ENCODE measurements around the gene C3orf22.

C3orf22 gene

DNA sequence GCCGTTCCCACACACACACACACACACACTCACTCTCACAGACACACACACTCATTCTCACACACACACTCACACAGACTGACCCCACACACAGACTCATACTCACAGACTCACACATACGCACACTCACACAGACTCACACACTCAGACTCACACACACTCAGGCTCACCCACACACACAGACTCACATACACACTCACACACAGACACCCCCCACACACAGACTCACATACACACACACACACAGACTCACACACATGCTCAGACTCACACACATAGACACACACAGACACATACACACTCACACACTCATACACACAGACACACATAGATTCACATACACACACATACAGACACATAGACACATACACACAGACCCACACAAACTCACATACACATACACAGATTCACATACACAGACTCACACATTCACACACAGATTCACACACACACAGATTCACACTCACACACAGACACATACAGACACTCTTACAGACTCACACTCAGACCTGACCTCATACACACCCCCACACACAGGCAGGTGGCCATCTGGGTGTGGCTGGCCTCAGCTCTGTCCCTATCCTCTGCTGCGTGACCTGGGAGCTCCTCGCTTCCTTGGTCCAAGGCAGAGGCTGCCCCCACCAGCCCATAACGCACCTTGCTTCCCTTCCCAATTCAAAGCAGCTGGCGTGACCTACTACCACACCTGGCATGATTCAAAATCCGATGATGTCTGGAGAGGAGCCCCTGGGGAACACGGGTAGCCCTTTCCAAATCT lies 1.9 kb downstream of the C3orf22 start:
- TF ChIP-seq, protein P1, sequence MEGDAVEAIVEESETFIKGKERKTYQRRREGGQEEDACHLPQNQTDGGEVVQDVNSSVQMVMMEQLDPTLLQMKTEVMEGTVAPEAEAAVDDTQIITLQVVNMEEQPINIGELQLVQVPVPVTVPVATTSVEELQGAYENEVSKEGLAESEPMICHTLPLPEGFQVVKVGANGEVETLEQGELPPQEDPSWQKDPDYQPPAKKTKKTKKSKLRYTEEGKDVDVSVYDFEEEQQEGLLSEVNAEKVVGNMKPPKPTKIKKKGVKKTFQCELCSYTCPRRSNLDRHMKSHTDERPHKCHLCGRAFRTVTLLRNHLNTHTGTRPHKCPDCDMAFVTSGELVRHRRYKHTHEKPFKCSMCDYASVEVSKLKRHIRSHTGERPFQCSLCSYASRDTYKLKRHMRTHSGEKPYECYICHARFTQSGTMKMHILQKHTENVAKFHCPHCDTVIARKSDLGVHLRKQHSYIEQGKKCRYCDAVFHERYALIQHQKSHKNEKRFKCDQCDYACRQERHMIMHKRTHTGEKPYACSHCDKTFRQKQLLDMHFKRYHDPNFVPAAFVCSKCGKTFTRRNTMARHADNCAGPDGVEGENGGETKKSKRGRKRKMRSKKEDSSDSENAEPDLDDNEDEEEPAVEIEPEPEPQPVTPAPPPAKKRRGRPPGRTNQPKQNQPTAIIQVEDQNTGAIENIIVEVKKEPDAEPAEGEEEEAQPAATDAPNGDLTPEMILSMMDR (conservative IDR thresholded peaks at IDR 0.05): no peak
- no peak for TF ChIP-seq ZFX (IDR thresholded peaks at IDR 0.05)

DNA sequence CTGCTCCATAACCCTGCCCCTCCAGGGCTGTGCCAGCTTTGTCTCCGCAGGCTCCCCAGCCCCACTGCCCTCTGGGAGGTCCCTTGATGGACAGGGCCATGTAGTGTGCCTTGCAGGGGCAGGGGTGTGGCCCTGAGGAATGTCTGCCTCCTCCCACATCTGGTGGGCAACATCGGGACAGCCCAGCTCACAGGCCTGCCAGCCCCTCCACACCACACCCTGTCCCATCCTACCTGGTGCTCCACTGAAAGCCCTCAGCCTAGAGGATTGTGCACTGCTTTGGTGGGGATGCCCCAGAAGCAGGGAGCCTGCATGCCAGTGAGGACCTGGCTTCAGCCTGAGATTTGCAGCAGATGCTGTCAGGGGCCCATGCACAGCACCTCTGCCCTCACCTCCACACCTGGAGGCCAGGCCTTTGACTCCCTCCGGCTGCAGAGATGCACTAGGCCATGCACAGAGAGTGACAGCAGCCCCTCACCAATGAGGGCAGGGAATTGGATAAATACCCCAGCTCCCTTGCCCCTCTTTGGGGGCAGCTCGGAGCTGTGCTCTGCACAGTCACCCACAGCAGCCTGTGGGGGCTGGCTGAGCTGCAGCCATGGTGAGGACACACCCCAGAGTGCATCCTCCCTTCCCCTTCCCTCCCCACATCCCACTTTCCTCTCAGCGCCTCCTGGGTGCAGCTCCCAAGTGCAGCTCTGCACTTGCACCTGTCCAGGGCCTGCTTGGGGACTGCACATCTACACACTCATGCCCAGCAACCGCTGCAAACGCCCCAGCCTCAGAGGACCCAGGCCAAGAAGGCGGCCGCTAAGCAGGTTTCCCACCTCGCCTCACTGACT lies 2.7 kb downstream of the C3orf22 start:
- TF ChIP-seq, protein P1 (conservative IDR thresholded peaks at IDR 0.05): no peak
- no peak for TF ChIP-seq ZFX (IDR thresholded peaks at IDR 0.05)
- H3K27ac ChIP-seq: no peak overlapping the region

More for the DNA sequence above, 1.9 kb downstream of the C3orf22 start:
- no peak overlapping the region for H3K27ac ChIP-seq

DNA sequence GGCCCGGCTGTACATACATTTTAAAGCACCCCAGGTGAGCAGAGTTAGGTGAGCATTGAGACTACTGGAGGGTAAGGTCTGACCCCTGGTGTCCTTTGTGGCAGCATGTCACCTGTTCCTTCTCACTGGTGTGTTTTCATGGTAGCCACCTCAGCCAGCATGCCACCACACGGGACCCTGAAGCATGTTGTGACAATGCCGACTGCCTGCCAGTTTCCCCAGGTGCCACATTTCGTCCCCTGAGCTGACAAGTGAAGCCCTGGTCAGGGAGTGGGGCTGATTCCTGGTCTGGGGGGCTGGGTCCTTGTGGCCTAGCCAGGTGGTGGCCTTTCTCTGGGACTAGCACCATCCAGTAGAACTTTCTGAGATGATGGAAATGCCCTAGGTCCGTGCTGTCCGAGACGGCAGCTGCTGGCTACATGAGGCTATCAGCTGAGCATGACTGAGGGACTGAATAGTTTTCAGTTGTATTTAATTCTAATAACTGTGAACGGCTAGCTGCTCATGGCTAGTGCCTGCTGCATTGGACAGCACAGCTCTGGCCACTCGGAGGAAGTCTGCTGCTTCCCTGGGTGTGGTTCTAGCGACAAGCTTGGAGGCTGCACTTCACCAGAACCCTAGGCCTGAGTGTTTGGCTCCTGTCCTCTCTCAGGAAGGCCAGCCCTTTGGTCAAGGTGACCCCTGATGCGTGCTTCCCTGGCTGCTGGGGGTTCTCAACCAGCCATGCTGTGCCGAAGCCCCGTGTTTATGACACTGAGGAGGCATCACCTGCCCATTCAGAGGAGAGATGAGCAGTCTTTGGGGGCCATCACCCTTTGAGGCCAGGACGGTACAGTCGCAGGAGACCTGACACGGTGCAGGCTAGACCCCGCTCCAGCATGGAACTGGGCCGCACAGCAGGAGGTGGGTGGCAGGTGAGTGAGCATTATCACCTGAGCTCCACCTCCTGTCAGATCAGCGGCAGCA lies 3.9 kb downstream of the C3orf22 start:
- TF ChIP-seq, protein P1 (conservative IDR thresholded peaks at IDR 0.05): no peak
- no peak for TF ChIP-seq ZFX (IDR thresholded peaks at IDR 0.05)
- no peak overlapping the region for H3K27ac ChIP-seq

DNA sequence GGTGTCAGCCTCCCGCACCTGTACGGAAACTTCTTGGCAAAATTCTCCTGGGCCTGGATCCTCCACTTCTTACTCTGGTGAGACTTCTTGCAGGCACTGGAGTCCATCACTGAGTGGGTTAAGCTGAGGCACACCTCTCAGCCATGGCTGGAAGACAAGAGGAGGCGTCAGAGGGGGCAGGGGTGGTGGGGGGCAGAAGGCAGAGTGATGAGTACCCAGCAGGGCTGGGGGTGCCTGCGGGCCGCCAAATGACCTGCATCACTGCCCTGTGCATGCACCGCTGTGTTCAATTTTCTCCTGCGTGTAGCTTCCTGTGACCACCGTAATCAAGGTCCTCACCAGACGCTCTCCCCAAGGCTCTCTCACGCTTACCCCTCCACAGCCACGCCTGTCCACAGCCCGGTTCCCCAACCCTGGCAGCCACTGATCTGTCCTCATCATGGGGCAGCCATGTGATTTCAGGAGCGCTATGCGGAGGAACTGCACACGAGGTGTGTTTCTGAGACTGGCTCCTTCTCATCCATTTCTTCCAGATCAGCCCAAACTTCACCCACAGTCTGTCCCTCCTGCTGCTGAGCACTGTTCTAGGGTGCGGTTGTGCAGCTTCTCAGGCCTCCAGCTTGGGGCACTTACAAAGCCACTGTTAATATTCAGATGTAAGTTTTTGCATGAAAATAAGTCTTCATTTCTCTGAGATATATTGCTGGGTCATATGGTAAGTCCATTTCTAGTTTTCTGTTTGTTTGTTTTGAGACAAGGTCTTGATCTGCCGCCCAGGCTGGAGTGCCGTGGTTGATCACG lies 5.2 kb downstream of the C3orf22 start:
- TF ChIP-seq, protein P1 (conservative IDR thresholded peaks at IDR 0.05): no peak
- no peak for TF ChIP-seq ZFX (IDR thresholded peaks at IDR 0.05)
- no peak overlapping the region for H3K27ac ChIP-seq

DNA sequence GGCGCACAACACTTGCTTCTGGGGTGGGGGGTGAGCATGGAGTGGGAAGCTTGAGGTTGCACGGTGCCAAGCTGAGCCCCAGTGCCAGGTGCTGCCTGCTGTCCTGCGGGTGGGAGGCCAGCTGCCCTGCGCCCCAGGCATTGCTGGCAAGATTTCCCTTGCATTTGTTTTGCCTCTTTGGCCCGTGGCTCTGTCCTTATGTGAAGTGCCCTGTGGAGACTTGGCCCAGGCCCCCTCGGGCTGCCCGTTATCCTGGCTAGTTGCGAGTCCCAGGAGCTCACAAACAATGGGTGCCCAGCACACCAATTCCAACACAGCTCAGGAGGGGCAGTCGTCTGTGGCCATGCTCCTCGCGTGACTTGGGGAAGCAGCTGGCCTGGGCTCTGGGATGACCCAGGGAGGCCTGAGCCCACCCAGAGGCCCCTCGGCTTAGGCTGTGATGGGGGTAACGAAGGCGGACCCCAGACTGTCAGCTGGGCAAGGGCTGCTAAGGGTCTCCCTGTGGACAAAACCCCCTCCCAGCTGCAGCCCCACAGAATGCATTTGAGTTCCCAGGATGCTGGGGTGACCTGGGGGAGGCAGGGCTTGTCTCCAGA lies 5.9 kb downstream of the C3orf22 start:
- TF ChIP-seq, protein P1 (conservative IDR thresholded peaks at IDR 0.05): no peak
- no peak for TF ChIP-seq ZFX (IDR thresholded peaks at IDR 0.05)
- no peak overlapping the region for H3K27ac ChIP-seq

All from C4-2B (cell line).